GM18520 (cell line): ENCODE measurements around the gene PTGES2.

Experiments used
- ATAC-seq: cut with Tn5 transposase; IDR thresholded peaks from one replicate; pipeline ENCODE4 v1.9.1; 2021; ENCODE audit not compliant: unreplicated experiment

The PTGES2 gene

GRCh38 chr9:128153947-128154695, 26.6 kb upstream of the PTGES2 start:
- ATAC-seq, result no peak

GRCh38 chr9:128153060-128153946, 25.8 kb upstream of the PTGES2 start:
- ATAC-seq, result no peak

- ATAC-seq, result no peak
Measured at GRCh38 chr9:128152133-128153059, 24.9 kb upstream of the PTGES2 start.

GRCh38 chr9:128151309-128152132, 24.0 kb upstream of the PTGES2 start:
- ATAC-seq, result no peak

- no peak for ATAC-seq
Measured at GRCh38 chr9:128150594-128151308, 23.2 kb upstream of the PTGES2 start.

GRCh38 chr9:128149951-128150593, 22.5 kb upstream of the PTGES2 start:
- ATAC-seq, result no peak

GRCh38 chr9:128149001-128149701, 21.6 kb upstream of the PTGES2 start, which contains the start of gene LCN2:
Gene LCN2, plus strand, starts transcription at chr9:128149453. Its CDS starts 73 bp downstream, at chr9:128149526.
- ATAC-seq, result no peak

- no peak for ATAC-seq
Measured at GRCh38 chr9:128148509-128149000, 21.0 kb upstream of the PTGES2 start.

- ATAC-seq, result no peak
Measured at GRCh38 chr9:128146591-128147120, 19.1 kb upstream of the PTGES2 start.

- ATAC-seq, result no peak
Measured at GRCh38 chr9:128145951-128146351, 18.4 kb upstream of the PTGES2 start.

GRCh38 chr9:128145536-128145935, 18.0 kb upstream of the PTGES2 start:
- no peak for ATAC-seq

- ATAC-seq, result no peak
Measured at GRCh38 chr9:128144239-128145181, 17.0 kb upstream of the PTGES2 start.

GRCh38 chr9:128143525-128144238, 16.2 kb upstream of the PTGES2 start:
- no peak for ATAC-seq

GRCh38 chr9:128142596-128142995, 15.1 kb upstream of the PTGES2 start:
- no peak for ATAC-seq

GRCh38 chr9:128142061-128142460, 14.5 kb upstream of the PTGES2 start:
- ATAC-seq, result no peak

- ATAC-seq, result no peak
Measured at GRCh38 chr9:128141604-128142003, 14.1 kb upstream of the PTGES2 start.
